Neuronal stem cell (in vitro differentiated cells): ENCODE data around the gene NKX2-4.

ENCODE experiments used
- DNase-seq: peaks from one replicate; pipeline ENCODE4 v3.0.0-alpha.2; 2013; ENCODE audit warnings: low spot score
- H2AFZ ChIP-seq: one replicate; pipeline ENCODE4 v1.6.1; 2013; ENCODE audit warnings: mild to moderate bottlenecking, low read length, inconsistent platforms
- H2AK5ac ChIP-seq: 2 replicates; pipeline ENCODE4 v1.6.1; 2013; ENCODE audit warnings: low read depth, mild to moderate bottlenecking, inconsistent platforms, low read length, moderate library complexity, mixed read lengths
- H2BK120ac ChIP-seq: 2 replicates; pipeline ENCODE4 v1.6.1; 2013; ENCODE audit warnings: low read depth, mild to moderate bottlenecking, inconsistent platforms, low read length, moderate library complexity, mixed read lengths
- H2BK12ac ChIP-seq: one replicate; pipeline ENCODE4 v1.6.1; 2013; ENCODE audit warnings: low read length, inconsistent platforms
- H2BK15ac ChIP-seq: 2 replicates; pipeline ENCODE4 v1.6.1; 2013; ENCODE audit warnings: mild to moderate bottlenecking, low read length, inconsistent platforms, mixed read lengths
- H2BK5ac ChIP-seq: one replicate; pipeline ENCODE4 v1.6.1; 2013; ENCODE audit warnings: inconsistent platforms, mild to moderate bottlenecking, low read length, moderate library complexity
- H3K14ac ChIP-seq: one replicate; pipeline ENCODE4 v1.6.1; 2013; ENCODE audit warnings: low read length, inconsistent platforms
- H3K18ac ChIP-seq: 2 replicates; pipeline ENCODE4 v1.6.1; 2013; ENCODE audit warnings: low read length, inconsistent platforms
- H3K23ac ChIP-seq: 2 replicates; pipeline ENCODE4 v1.6.1; 2013; ENCODE audit warnings: low read depth, mild to moderate bottlenecking, mixed read lengths, low read length, inconsistent platforms; ENCODE audit not compliant: poor library complexity
- H3K27ac ChIP-seq: replicated peaks from 3 replicates; pipeline ENCODE4 v1.5.1; 2013; ENCODE audit warnings: low read length, inconsistent platforms
- H3K27me3 ChIP-seq, 3 experiments: 2 replicates each; pipeline ENCODE4 v1.6.1; 2013; ENCODE audit warnings: low read length in 3 of 3, mild to moderate bottlenecking in 2 of 3, inconsistent platforms in 1 of 3, low read depth in 1 of 3, mixed read lengths in 1 of 3, moderate library complexity in 1 of 3; ENCODE audit not compliant: control insufficient read depth in 3 of 3, insufficient read depth in 3 of 3
- H3K36me3 ChIP-seq, 2 donors: replicated peaks in 1 of 2; 2 replicates each; pipeline ENCODE4 v1.6.1; 2013; ENCODE audit warnings: low read length in 2 of 2; ENCODE audit not compliant: control insufficient read depth in 2 of 2, insufficient read depth in 2 of 2
- H3K4ac ChIP-seq: 2 replicates; pipeline ENCODE4 v1.6.1; 2013; ENCODE audit warnings: inconsistent platforms, mild to moderate bottlenecking, low read length, moderate library complexity
- H3K4me1 ChIP-seq, 2 donors: 1 replicate in 1 of 2; 2 replicates in 1 of 2; pipeline ENCODE4 v1.6.1; 2013; ENCODE audit warnings: low read length in 2 of 2, low read depth in 1 of 2; ENCODE audit not compliant: control insufficient read depth in 2 of 2, insufficient read depth in 1 of 2
- H3K4me2 ChIP-seq: one replicate; pipeline ENCODE4 v1.6.1; 2013; ENCODE audit warnings: mild to moderate bottlenecking, low read length, inconsistent platforms; ENCODE audit not compliant: insufficient read depth, poor library complexity, severe bottlenecking
- H3K4me3 ChIP-seq, 2 donors: 2 replicates each; pipeline ENCODE4 v1.5.1; 2013; ENCODE audit warnings: low read length in 2 of 2, mild to moderate bottlenecking in 2 of 2, inconsistent platforms in 1 of 2, moderate library complexity in 1 of 2
- H3K79me1 ChIP-seq: one replicate; pipeline ENCODE4 v1.6.1; 2013; ENCODE audit warnings: low read depth, mild to moderate bottlenecking, inconsistent platforms, low read length, moderate library complexity
- H3K9ac ChIP-seq: one replicate; pipeline ENCODE4 v1.6.1; 2013; ENCODE audit warnings: mild to moderate bottlenecking, low read depth, low read length, inconsistent platforms; ENCODE audit not compliant: poor library complexity
- H3K9me3 ChIP-seq, 2 donors: replicated peaks in 1 of 2; 2 replicates each; pipeline versions ENCODE3 to v1.6.1; 2013; ENCODE audit warnings: low read length in 2 of 2, mild to moderate bottlenecking in 2 of 2, inconsistent platforms in 1 of 2, low read depth in 1 of 2, mixed read lengths in 1 of 2, moderate library complexity in 1 of 2; ENCODE audit not compliant: control insufficient read depth in 2 of 2, insufficient read depth in 1 of 2
- H4K8ac ChIP-seq: one replicate; pipeline ENCODE4 v1.6.1; 2013; ENCODE audit warnings: low read depth, mild to moderate bottlenecking, inconsistent platforms, low read length, moderate library complexity
- H4K91ac ChIP-seq: one replicate; pipeline ENCODE4 v1.6.1; 2013; ENCODE audit warnings: low read length, low read depth, mild to moderate bottlenecking, inconsistent platforms; ENCODE audit not compliant: poor library complexity
- WGBS, 2 donors: extraction: QIAGEN DNeasy Blood & Tissue Kit; methylation state at CpG; one replicate each; pipeline ENCODE4 v1.1.7; 2013; ENCODE audit warnings: missing lambda C conversion rate in 2 of 2, mixed read lengths in 1 of 2; ENCODE audit not compliant: insufficient read length in 2 of 2, insufficient replicate concordance in 1 of 2; ENCODE audit errors: extremely low coverage in 2 of 2; 5-methylcytosine and 5-hydroxymethylcytosine counted together

Gene NKX2-4

DNA sequence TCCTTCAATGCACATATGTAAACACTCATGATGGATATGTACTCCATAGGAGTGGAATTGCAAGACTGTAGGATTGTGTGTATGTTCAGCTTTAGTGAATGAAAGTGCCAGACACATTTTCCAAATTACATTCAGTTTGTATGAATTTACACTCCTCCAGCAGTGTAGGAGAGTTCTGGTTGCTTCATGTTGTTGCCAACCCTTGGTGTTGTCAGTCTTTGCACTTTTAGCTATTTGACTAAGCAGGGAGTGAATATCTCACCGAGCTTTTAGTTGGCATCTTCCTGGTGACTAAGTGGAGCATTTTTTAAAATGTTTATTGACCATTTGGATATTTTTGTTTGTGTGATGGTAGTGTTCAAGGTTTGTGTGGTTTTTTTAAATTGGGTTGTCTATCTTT lies 23.9 kb downstream of the NKX2-4 start:
- Histone ChIP-seq H2AK5ac (no peak overlapping the region), H2BK12ac (no peak overlapping the region), H3K18ac (no peak overlapping the region), H3K27me3 (no peaks in the 10 kb centered on the region), H2BK15ac (no peak overlapping the region), H3K9ac (no peak overlapping the region), H3K23ac (no peak overlapping the region), H3K27ac (no peak overlapping the region), H2AFZ (no peak overlapping the region), H3K4ac (no peak overlapping the region), H3K14ac (no peak overlapping the region), H4K91ac (no peak overlapping the region), H3K4me3 (no peak overlapping the region), H3K9me3 (peaks cover 1 to 2% of the 10 kb centered on the region in 2 donors), H2BK120ac (no peak overlapping the region), H3K79me1 (peaks cover 3% of the 10 kb centered on the region), H4K8ac (no peak overlapping the region), H3K4me2 (no peak overlapping the region), H3K36me3 (peaks cover 4 to 78% of the 10 kb centered on the region in 2 donors), H2BK5ac (no peak overlapping the region), H3K4me1 (no peaks in the 10 kb centered on the region)
- no CpG with 5 or more reads among the region's 1 CpG for whole genome bisulfite sequencing, 2 donors
- DNase-seq: no peak

DNA sequence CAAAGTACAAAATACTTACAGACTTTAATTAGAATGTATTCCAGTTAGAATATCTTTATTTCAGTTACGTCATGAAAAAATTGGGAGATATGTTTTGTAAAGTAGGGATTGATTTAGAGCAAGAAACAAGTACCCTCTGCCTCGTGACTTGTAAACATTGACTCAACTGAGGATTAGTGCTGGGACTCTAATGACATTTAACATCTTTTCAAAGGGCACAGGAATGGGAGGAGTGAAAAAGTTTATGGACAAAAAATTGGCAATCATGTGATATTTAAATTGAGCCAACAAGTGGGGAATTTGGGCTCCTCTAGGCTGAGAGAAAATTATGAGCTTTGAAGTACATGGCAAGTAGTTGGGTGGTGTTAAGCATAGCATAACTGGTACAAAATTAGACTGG lies 25.3 kb downstream of the NKX2-4 start:
- Histone ChIP-seq H3K4me3 (no peak overlapping the region), H3K27ac (no peak overlapping the region), H2BK12ac (no peak overlapping the region), H3K27me3 (no peaks in the 10 kb centered on the region), H2BK15ac (no peak overlapping the region), H3K4me2 (no peak overlapping the region), H4K91ac (no peak overlapping the region), H4K8ac (no peak overlapping the region), H3K23ac (no peak overlapping the region), H3K4me1 (no peaks in the 10 kb centered on the region), H3K18ac (no peak overlapping the region), H3K9me3 (peaks cover 0 to 2% of the 10 kb centered on the region in 2 donors), H3K4ac (no peak overlapping the region), H3K79me1 (peaks cover 3% of the 10 kb centered on the region), H2BK5ac (no peak overlapping the region), H3K36me3 (peaks cover 5 to 79% of the 10 kb centered on the region in 2 donors), H3K14ac (no peak overlapping the region), H3K9ac (no peak overlapping the region), H2AFZ (no peak overlapping the region), H2BK120ac (no peak overlapping the region), H2AK5ac (no peak overlapping the region)
- 100% methylated on average over 1 of the region's 2 CpGs; no CpG with 5 or more reads in 1 of the 2 donors for WGBS, 2 donors
- DNase-seq: no peak

GRCh38 chr20:21371193-21371592 lies 26.1 kb downstream of the NKX2-4 start:
- Histone ChIP-seq H2BK15ac (no peak overlapping the region), H3K9me3 (no peaks in the 10 kb centered on the region), H3K27me3 (no peaks in the 10 kb centered on the region), H3K14ac (no peak overlapping the region), H3K27ac (no peak overlapping the region), H3K79me1 (peaks cover 3% of the 10 kb centered on the region), H3K9ac (no peak overlapping the region), H2AFZ (no peak overlapping the region), H3K23ac (no peak overlapping the region), H2AK5ac (no peak overlapping the region), H4K8ac (no peak overlapping the region), H2BK5ac (no peak overlapping the region), H2BK120ac (no peak overlapping the region), H3K36me3 (peaks cover 5 to 79% of the 10 kb centered on the region in 2 donors), H3K4me1 (no peaks in the 10 kb centered on the region), H2BK12ac (no peak overlapping the region), H3K18ac (no peak overlapping the region), H3K4me3 (no peak overlapping the region), H4K91ac (no peak overlapping the region), H3K4ac (no peak overlapping the region), H3K4me2 (no peak overlapping the region)
- DNase-seq: no peak
- WGBS, 2 donors: no CpG with 5 or more reads among the region's 1 CpG

GRCh38 chr20:21368791-21369190 lies 28.5 kb downstream of the NKX2-4 start:
- Histone ChIP-seq H3K4me3 (no peak overlapping the region), H2BK120ac (no peak overlapping the region), H3K27me3 (no peaks in the 10 kb centered on the region), H3K36me3 (peaks cover 7 to 89% of the 10 kb centered on the region in 2 donors), H3K9ac (no peak overlapping the region), H3K14ac (no peak overlapping the region), H2BK15ac (no peak overlapping the region), H2BK5ac (no peak overlapping the region), H2AFZ (no peak overlapping the region), H3K4ac (no peak overlapping the region), H4K8ac (no peak overlapping the region), H3K79me1 (peaks cover 3% of the 10 kb centered on the region), H2AK5ac (no peak overlapping the region), H3K18ac (no peak overlapping the region), H3K9me3 (no peaks in the 10 kb centered on the region), H2BK12ac (no peak overlapping the region), H3K4me2 (no peak overlapping the region), H4K91ac (no peak overlapping the region), H3K27ac (no peak overlapping the region), H3K23ac (no peak overlapping the region), H3K4me1 (no peaks in the 10 kb centered on the region)
- WGBS, 2 donors: no CpG with 5 or more reads among the region's 2 CpGs
- no peak for DNase-seq
